Adrenal gland (tissue), 12 donors: ENCODE measurements around the gene MAJIN. TPM values are rescaled to one million over a fixed set of nuclear protein-coding genes. Genes with fewer than 3 reads are reported as not detected.

Experiments
- DNase-seq, 7 donors: peaks; one replicate each; pipeline ENCODE4 v3.0.0-alpha.2; 2019 to 2020
- H3K27ac ChIP-seq, 5 donors: fragments of 200-600 bp; sonication (generic) in 4 of 5; 1 replicate in 3 of 5; 2 replicates in 2 of 5; pipeline versions ENCODE4 v1.5.1 to v1.8.0; 2016 to 2020; ENCODE audit warnings: mild to moderate bottlenecking in 1 of 5
- H3K27me3 ChIP-seq: fragments of 200-600 bp; 2 replicates; pipeline ENCODE4 v1.8.0; 2021
- H3K36me3 ChIP-seq, 2 donors: fragments of 200-600 bp; replicated peaks in 1 of 2; 1 replicate in 1 of 2; 2 replicates in 1 of 2; pipeline versions ENCODE4 v1.5.1 to v1.8.0; 2018 to 2022
- H3K4me1 ChIP-seq, 2 donors: fragments of 200-600 bp; replicated peaks in 1 of 2; 1 replicate in 1 of 2; 2 replicates in 1 of 2; pipeline versions ENCODE4 v1.5.1 to v1.8.0; 2018 to 2021
- H3K4me3 ChIP-seq, 4 donors: fragments of 200-600 bp; sonication (generic) in 3 of 4; one replicate each; pipeline ENCODE4 v1.5.1; 2016 to 2018
- H3K9me3 ChIP-seq, 3 donors: fragments of 200-600 bp; sonication (generic) in 1 of 3; replicated peaks in 1 of 3; 1 replicate in 2 of 3; 2 replicates in 1 of 3; pipeline versions ENCODE4 v1.5.1 to v1.8.0; 2016 to 2021
- POLR2A ChIP-seq, 2 donors: fragments of 450-650 bp; IDR thresholded peaks; one replicate each; pipeline ENCODE4 v1.6.1; 2017; ENCODE audit warnings: antibody characterized with exemption in 2 of 2, mild to moderate bottlenecking in 2 of 2, moderate library complexity in 1 of 2
- WGBS, 4 donors: extraction: QIAGEN DNeasy Blood & Tissue Kit in 2 of 4; methylation state at CpG; one replicate each; pipeline versions ENCODE4 v1.1.5 to v1.1.7; 2013 to 2017; 5-methylcytosine and 5-hydroxymethylcytosine counted together
- intact Hi-C, 2 donors: fragments of 100-400 bp; cut with DNase I; formaldehyde crosslinking; loops; one replicate each; pipeline versions ENCODE4 v1.14.1 to v1.15.0; 2022 to 2023
- polyA plus RNA-seq, 3 donors: library from polyadenylated mRNA; stranded (reverse); fragments of 200-250 nt in 2 of 3; fragments of 350-450 nt in 1 of 3; fragmentation: Illumina TruSeq in 1 of 3; extraction: RNeasy Lipid Tissue Mini Kit (QIAGEN cat#74804) in 1 of 3; gene quantifications; one replicate each; pipeline ENCODE4 v1.2.3, GENCODE V29; 2013 to 2014
- total RNA-seq, 9 donors: library from RNA; depleted of rRNA in 4 of 9; stranded (reverse); fragments of >200 nt in 4 of 9; fragments of 120-200 nt in 1 of 9; fragmentation: NEBNext Ultra II Directional in 1 of 9; extraction: Animal tissue kit (Norgen Biotek cat#: 25700) in 1 of 9; gene quantifications; one replicate each; pipeline versions ENCODE4 v1.1.0 to v1.2.4, GENCODE V29; 2013 to 2023
- TF ChIP-seq, protein P1 (sequence below), 6 experiments: fragments of 450-650 bp in 4 of 6; fragments of 200-600 bp in 2 of 6; sonication (generic) in 1 of 6; IDR thresholded peaks; 1 replicate in 5 of 6; 2 replicates in 1 of 6; pipeline versions ENCODE4 v1.5.1 to v1.8.0; 2016 to 2021; ENCODE audit warnings: antibody characterized with exemption in 6 of 6, mild to moderate bottlenecking in 2 of 6, moderate library complexity in 1 of 6
- donor health status: healthy with polysubstance abuse.
- donor health status: Bipolar disorder and iron deficiency.
- donor health status: DM: yes; HTN: yes; CAD: no.
- donor health status: DM: no; HTN: no; CAD: no.
- donor health status: DM: no; HTN: no; CAD: no.
- donor health status: DM: yes; HTN: yes; CAD: no.

The MAJIN gene
- total and polyA plus RNA-seq, 12 donors: 0.24 to 0.29 TPM; not detected in 10

DNA sequence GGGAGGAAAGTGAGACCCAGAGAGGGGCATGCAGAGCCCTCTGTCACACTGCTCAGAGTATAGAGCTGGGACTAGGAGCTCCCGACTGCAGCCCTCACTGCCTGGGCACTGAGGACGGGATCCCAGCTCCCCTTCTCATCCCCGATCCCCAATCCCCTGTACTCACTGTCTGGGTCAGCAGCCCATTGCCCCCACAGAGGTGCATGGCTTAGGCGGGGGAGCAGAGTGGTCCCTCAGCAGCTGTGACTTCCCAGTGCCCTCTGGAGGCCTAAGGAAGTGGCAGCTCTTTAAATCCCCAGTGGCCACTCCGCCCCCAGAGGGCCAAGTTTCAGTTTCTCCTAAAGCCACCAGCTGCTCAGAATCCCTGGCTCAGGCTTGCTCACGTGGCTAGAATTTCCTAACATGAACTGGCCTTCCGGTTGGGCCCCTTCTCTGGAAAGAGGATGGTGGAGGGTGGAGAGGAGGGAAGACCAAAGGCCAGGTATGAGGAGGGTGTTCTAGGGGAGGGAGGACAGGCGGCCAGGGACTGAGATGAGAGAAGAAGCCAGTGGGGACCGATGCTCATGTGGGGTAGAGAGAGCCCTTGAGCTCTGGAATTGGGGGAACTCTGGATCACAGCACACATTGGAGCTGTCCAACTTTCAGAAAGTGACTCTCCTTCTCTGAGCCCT, 24.9 kb upstream of the MAJIN start, which contains the start of gene BATF2:
TSS of gene BATF2 (minus strand) at position 262 of the 671 bp plus-strand sequence. CDS start at position 205, 57 bp downstream.
- TF ChIP-seq, protein P1, sequence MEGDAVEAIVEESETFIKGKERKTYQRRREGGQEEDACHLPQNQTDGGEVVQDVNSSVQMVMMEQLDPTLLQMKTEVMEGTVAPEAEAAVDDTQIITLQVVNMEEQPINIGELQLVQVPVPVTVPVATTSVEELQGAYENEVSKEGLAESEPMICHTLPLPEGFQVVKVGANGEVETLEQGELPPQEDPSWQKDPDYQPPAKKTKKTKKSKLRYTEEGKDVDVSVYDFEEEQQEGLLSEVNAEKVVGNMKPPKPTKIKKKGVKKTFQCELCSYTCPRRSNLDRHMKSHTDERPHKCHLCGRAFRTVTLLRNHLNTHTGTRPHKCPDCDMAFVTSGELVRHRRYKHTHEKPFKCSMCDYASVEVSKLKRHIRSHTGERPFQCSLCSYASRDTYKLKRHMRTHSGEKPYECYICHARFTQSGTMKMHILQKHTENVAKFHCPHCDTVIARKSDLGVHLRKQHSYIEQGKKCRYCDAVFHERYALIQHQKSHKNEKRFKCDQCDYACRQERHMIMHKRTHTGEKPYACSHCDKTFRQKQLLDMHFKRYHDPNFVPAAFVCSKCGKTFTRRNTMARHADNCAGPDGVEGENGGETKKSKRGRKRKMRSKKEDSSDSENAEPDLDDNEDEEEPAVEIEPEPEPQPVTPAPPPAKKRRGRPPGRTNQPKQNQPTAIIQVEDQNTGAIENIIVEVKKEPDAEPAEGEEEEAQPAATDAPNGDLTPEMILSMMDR (IDR thresholded peaks at IDR 0.05): peak; percentile 35 to 78 (median 62)
- TF ChIP-seq POLR2A (IDR thresholded peaks at IDR 0.05): peak; percentile 46 to 84
- H3K4me1 ChIP-seq: peaks cover 15 to 16% of the 10 kb centered on the region in 2 donors
- H3K9me3 ChIP-seq: no peaks in the 10 kb centered on the region
- H3K4me3 ChIP-seq: peak within 1 kb of the TSS in 2 of 4 donors; percentile 29 to 57
- intact Hi-C loops: loop anchor here in 1 of 2 donors (10.0 kb wide), 2 partner anchors 62 to 152 kb away; partner anchors contain the start of genes CDC42BPG and GPHA2
- DNase-seq: peak; percentile 72 to 94 (median 89)
- no peaks in the 10 kb centered on the region for H3K36me3 ChIP-seq
- H3K27me3 ChIP-seq: no peaks in the 10 kb centered on the region
- H3K27ac ChIP-seq: peak within 1 kb of the TSS in 4 of 5 donors; percentile 48 to 81 (median 62)
- WGBS, 4 donors: 16 to 32% (median 23%) methylated on average over 4 to 9 of the region's 9 CpGs

DNA sequence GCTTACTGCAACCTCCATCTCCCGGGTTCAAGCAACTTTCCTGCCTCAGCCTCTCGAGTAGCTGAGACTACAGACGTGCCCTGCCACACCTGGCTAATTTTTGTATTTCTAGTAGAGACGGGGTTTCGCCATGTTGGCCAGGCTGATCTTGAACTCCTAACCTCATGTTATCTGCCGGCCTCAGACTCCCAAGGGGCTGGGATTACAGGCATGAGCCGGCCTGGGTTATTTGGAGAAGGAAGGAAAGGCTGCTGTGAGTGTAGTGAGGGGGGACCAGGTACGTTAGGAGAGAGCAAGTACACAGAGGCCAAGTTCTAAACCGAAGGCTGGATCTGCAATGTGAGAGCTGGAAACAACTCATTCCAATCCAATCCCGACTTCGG, 24.4 kb upstream of the MAJIN start:
- no peak for TF ChIP-seq POLR2A (IDR thresholded peaks at IDR 0.05)
- TF ChIP-seq, protein P1 (IDR thresholded peaks at IDR 0.05): no peak
- Histone ChIP-seq H3K9me3 (no peaks in the 10 kb centered on the region), H3K27ac (peak overlapping the region in 4 of 5 donors; percentile 11 to 81 (median 62)), H3K27me3 (no peaks in the 10 kb centered on the region), H3K4me1 (peaks cover 15 to 16% of the 10 kb centered on the region in 2 donors), H3K36me3 (no peaks in the 10 kb centered on the region), H3K4me3 (peak overlapping the region in 2 of 4 donors; percentile 29 to 57)
- DNase-seq: no peak
- intact Hi-C loops: loop anchor here in 1 of 2 donors (10.0 kb wide), 2 partner anchors 62 to 152 kb away; partner anchors contain the start of genes CDC42BPG and GPHA2
- 13 to 32% (median 31%) methylated on average over 10 to 11 of the region's 11 CpGs for WGBS, 4 donors

DNA sequence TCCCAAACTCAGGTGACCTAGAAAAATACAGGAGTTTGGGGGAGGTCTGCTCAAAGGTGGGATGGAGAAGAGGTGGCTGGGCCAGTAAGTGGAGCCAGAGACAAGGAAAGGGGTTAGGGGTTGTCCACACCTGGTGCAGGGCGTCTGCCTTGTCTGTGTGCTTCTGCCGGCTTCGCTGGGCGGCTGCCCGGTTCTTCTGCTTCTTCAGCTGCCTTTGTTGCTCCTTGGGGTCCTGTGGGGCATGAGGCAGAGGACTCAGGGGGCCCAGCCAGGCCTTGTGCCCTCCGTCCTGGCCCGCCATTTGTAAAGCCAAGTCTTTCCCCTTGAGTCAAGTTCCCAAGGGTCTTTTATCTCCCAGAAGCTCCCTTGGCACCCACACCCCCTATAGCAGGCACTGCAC, 22.4 kb upstream of the MAJIN start:
- WGBS, 4 donors: 92 to 96% (median 94%) methylated on average over 7 of the region's 7 CpGs
- Histone ChIP-seq H3K27ac (no peak overlapping the region), H3K27me3 (no peaks in the 10 kb centered on the region), H3K36me3 (no peaks in the 10 kb centered on the region), H3K9me3 (no peaks in the 10 kb centered on the region), H3K4me3 (no peak overlapping the region), H3K4me1 (peaks cover 22 to 23% of the 10 kb centered on the region in 2 donors)
- TF ChIP-seq, protein P1 (IDR thresholded peaks at IDR 0.05): no peak
- TF ChIP-seq POLR2A (IDR thresholded peaks at IDR 0.05): no peak
- intact Hi-C loops: loop anchor here in 1 of 2 donors (10.0 kb wide), 2 partner anchors 60 to 150 kb away; partner anchors contain the start of genes CDC42BPG and GPHA2
- DNase-seq: no peak

DNA sequence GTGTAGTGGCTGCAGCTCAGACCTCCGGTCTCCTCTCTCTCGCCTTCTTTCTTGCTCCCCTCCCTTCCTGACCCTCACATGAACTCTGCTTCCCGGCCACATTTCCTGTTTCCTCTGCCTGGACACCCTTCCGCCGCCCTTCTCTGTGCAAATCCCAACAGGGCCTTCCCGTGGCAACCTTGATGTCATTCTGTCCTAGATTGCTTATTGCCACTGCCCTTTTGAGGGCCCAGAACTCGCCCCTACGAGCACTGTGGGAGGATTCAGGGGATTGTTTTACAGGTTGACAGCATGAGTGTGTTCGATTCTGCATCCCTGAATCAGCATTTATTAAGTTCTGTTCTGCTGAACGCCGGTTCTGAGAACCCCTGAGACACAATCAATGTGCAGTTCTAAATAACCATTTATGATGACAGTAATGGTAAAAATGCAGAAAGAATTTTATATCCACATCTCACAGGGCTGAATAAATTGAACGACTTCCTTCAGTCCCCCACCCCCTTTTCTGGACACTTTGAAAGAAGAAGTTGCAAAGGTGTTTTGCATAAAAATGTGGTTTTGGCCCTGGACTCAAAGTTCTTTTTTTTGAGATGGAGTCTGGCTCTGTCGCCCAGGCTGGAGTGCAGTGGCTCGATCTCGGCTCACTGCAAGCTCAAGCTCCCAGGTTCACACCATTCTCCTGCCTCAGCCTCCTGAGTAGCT, 18.5 kb upstream of the MAJIN start:
- Histone ChIP-seq H3K27ac (peak overlapping the region in 2 of 5 donors; percentile 56 to 91), H3K27me3 (no peaks in the 10 kb centered on the region), H3K4me1 (peaks cover 13 to 15% of the 10 kb centered on the region in 2 donors), H3K36me3 (no peaks in the 10 kb centered on the region), H3K4me3 (peak overlapping the region in 1 of 4 donors; percentile 41), H3K9me3 (no peaks in the 10 kb centered on the region)
- TF ChIP-seq, protein P1 (IDR thresholded peaks at IDR 0.05): no peak
- TF ChIP-seq POLR2A (IDR thresholded peaks at IDR 0.05): no peak
- WGBS, 4 donors: 50 to 56% (median 53%) methylated on average over 15 of the region's 15 CpGs
- DNase-seq: peak in 6 of 7 donors; percentile 52 to 73 (median 59)
- intact Hi-C loops: loop anchor here in 1 of 2 donors (10.0 kb wide), 2 partner anchors 56 to 146 kb away; partner anchors contain the start of genes CDC42BPG and GPHA2
